GM23338 (cell line): ENCODE measurements around the gene HOTAIR. TPM values are rescaled to one million over a fixed set of nuclear protein-coding genes. Genes with fewer than 3 reads are reported as not detected.

Source experiments
- ATAC-seq: fragments of 200-7000 bp; cut with Tn5 transposase; 3 replicates; pipeline ENCODE4 v1.9.1; 2020
- DNase-seq: peaks from one replicate; pipeline ENCODE4 v3.0.0-alpha.2; 2015; ENCODE audit warnings: low spot score
- H2AFZ ChIP-seq: fragments of 200-600 bp; sonication (generic); 2 replicates; pipeline ENCODE4 v1.8.0; 2016; ENCODE audit warnings: antibody characterized with exemption, mild to moderate bottlenecking, moderate library complexity
- H3F3A ChIP-seq: fragments of 200-600 bp; sonication (generic); replicated peaks from 2 replicates; pipeline ENCODE4 v1.8.0; 2017; ENCODE audit warnings: antibody characterized with exemption, mixed run types, low read depth
- H3K27ac ChIP-seq: fragments of 200-600 bp; sonication (generic); 2 replicates; pipeline ENCODE4 v1.6.1; 2016; ENCODE audit warnings: low read depth
- H3K27me3 ChIP-seq: fragments of 200-600 bp; sonication (generic); 2 replicates; pipeline ENCODE4 v1.8.0; 2016; ENCODE audit warnings: mild to moderate bottlenecking, mixed run types, moderate library complexity; ENCODE audit not compliant: insufficient read depth
- H3K36me3 ChIP-seq: fragments of 200-600 bp; sonication (generic); 2 replicates; pipeline ENCODE4 v1.8.0; 2016; ENCODE audit warnings: mild to moderate bottlenecking; ENCODE audit not compliant: insufficient read depth
- H3K4me1 ChIP-seq: fragments of 200-600 bp; sonication (generic); 2 replicates; pipeline ENCODE4 v1.8.0; 2016; ENCODE audit warnings: mild to moderate bottlenecking, moderate library complexity; ENCODE audit not compliant: insufficient read depth
- H3K4me2 ChIP-seq: fragments of 200-600 bp; sonication (generic); 2 replicates; pipeline ENCODE4 v1.7.1; 2017; ENCODE audit warnings: mixed run types
- H3K4me3 ChIP-seq: fragments of 200-600 bp; sonication (generic); 2 replicates; pipeline ENCODE4 v1.6.1; 2016; ENCODE audit warnings: mixed run types
- H3K79me2 ChIP-seq: fragments of 200-600 bp; sonication (generic); replicated peaks from 2 replicates; pipeline ENCODE4 v1.8.0; 2017; ENCODE audit warnings: mild to moderate bottlenecking; ENCODE audit not compliant: insufficient read depth
- H3K9me2 ChIP-seq: fragments of 200-600 bp; sonication (generic); 2 replicates; pipeline ENCODE4 v1.8.0; 2017; ENCODE audit not compliant: insufficient read depth
- H4K20me1 ChIP-seq: fragments of 200-600 bp; sonication (generic); replicated peaks from 2 replicates; pipeline ENCODE4 v1.8.0; 2017; ENCODE audit warnings: mild to moderate bottlenecking; ENCODE audit not compliant: insufficient read depth
- H3K27ac Mint-ChIP-seq: 2 replicates; pipeline ENCODE4 v1.8.0; 2020; ENCODE audit warnings: inconsistent platforms, mild to moderate bottlenecking, moderate library complexity, mixed read lengths
- H3K27me3 Mint-ChIP-seq: 3 replicates; pipeline ENCODE4 v1.8.0; 2022; ENCODE audit warnings: low read depth, mild to moderate bottlenecking, moderate library complexity, mixed read lengths, inconsistent platforms; ENCODE audit not compliant: insufficient read depth, poor library complexity
- H3K36me3 Mint-ChIP-seq: 3 replicates; pipeline ENCODE4 v1.8.0; 2021; ENCODE audit warnings: low read depth, mild to moderate bottlenecking, inconsistent platforms, moderate library complexity, mixed read lengths
- H3K4me1 Mint-ChIP-seq: 3 replicates; pipeline ENCODE4 v1.8.0; 2020; ENCODE audit warnings: mild to moderate bottlenecking, inconsistent platforms, mixed read lengths
- H3K4me3 Mint-ChIP-seq: 3 replicates; pipeline ENCODE4 v1.8.0; 2021; ENCODE audit warnings: moderate library complexity, mild to moderate bottlenecking, inconsistent platforms, mixed read lengths
- H3K9me3 Mint-ChIP-seq: 3 replicates; pipeline ENCODE4 v1.8.0; 2020; ENCODE audit warnings: moderate library complexity, mild to moderate bottlenecking, inconsistent platforms, mixed read lengths
- CTCF ChIP-seq, 2 experiments: fragments of 200-600 bp in 1 of 2; sonication (generic) in 1 of 2; conservative IDR thresholded peaks; 2 replicates each; pipeline versions ENCODE4 v1.5.1 to v1.6.1; 2016 to 2017; ENCODE audit warnings: antibody characterized with exemption in 2 of 2, low read depth in 2 of 2, mild to moderate bottlenecking in 2 of 2, moderate library complexity in 1 of 2
- EZH2 ChIP-seq: fragments of 200-600 bp; sonication (generic); IDR thresholded peaks from one replicate; pipeline ENCODE4 v1.8.0; 2017; ENCODE audit warnings: antibody characterized with exemption, mild to moderate bottlenecking, low read depth; ENCODE audit not compliant: unreplicated experiment
- EZH2phosphoT487 ChIP-seq: fragments of 200-600 bp; sonication (generic); IDR thresholded peaks from one replicate; pipeline ENCODE4 v1.8.1; 2018; ENCODE audit warnings: antibody characterized with exemption; ENCODE audit not compliant: unreplicated experiment
- ZNF331 ChIP-seq: fragments of 250-450 bp; sonication (Bioruptor Pico); IDR thresholded peaks from 2 replicates; pipeline ENCODE4 v1.5.0; 2020; ENCODE audit warnings: low read depth, mild to moderate bottlenecking, moderate library complexity
- ZNF462 ChIP-seq: fragments of 250-450 bp; sonication (Bioruptor Pico); IDR thresholded peaks from 2 replicates; pipeline ENCODE4 v1.5.0; 2020; ENCODE audit warnings: mild to moderate bottlenecking, moderate library complexity
- polyA plus RNA-seq: library from polyadenylated mRNA; unstranded; fragments of >200 nt; fragmentation: Nextera tagmentation; extraction: Ambion mirVana; gene quantifications from 2 replicates; pipeline ENCODE4 v1.2.1, GENCODE V29; 2016
- total RNA-seq: library from RNA; depleted of rRNA; stranded (reverse); fragments of >200 nt; shearing (Covaris generic); gene quantifications from 2 replicates; pipeline ENCODE4 v1.2.3, GENCODE V29; 2014

The HOTAIR gene
- total and polyA plus RNA-seq, 2 experiments from 2014 or later = not detected

GRCh38 chr12:53951577-53952334 is 23.0 kb downstream of the HOTAIR start:
- H4K20me1 ChIP-seq = peaks cover 69% of the 10 kb centered on the region
- H3K4me3 ChIP-seq = no peak overlapping the region
- H3K27me3 Mint-ChIP-seq = peaks cover 98% of the 10 kb centered on the region
- H3K4me2 ChIP-seq = peak overlapping the region; percentile 6; the same call in 1 of the 2 replicates
- H3K9me3 Mint-ChIP-seq = peaks cover 6% of the 10 kb centered on the region; the same call in 2 of the 3 replicates
- no peak overlapping the region for H3K27ac ChIP-seq
- peaks cover 100% of the 10 kb centered on the region for H3K27me3 ChIP-seq
- H3K4me1 Mint-ChIP-seq = peaks cover 28% of the 10 kb centered on the region
- H3K79me2 ChIP-seq = no peaks in the 10 kb centered on the region
- TF ChIP-seq CTCF (conservative IDR thresholded peaks at IDR 0.05; ENCODE audit: low read depth in 2 of 2) (no peak), EZH2 (peak; percentile 83)
- peaks cover 52% of the 10 kb centered on the region for H3F3A ChIP-seq
- H3K4me3 Mint-ChIP-seq = no peak overlapping the region
- no peak overlapping the region for H3K27ac Mint-ChIP-seq
- no peaks in the 10 kb centered on the region for H3K36me3 ChIP-seq
- ATAC-seq (peak; percentile 3; the same call in 2 of the 3 replicates), DNase-seq (peak; percentile 70)
- peaks cover 3% of the 10 kb centered on the region; the same call in 1 of the 3 replicates for H3K36me3 Mint-ChIP-seq
- H3K9me2 ChIP-seq = no peaks in the 10 kb centered on the region
- H3K4me1 ChIP-seq = peaks cover 27% of the 10 kb centered on the region
- no peak overlapping the region for H2AFZ ChIP-seq

GRCh38 chr12:53950789-53951576 is 23.8 kb downstream of the HOTAIR start:
- Histone ChIP-seq H3F3A (peaks cover 52% of the 10 kb centered on the region), H2AFZ (no peak overlapping the region), H3K36me3 (no peaks in the 10 kb centered on the region), H3K27me3 (peaks cover 100% of the 10 kb centered on the region), H3K4me2 (peak overlapping the region; percentile 57), H4K20me1 (peaks cover 77% of the 10 kb centered on the region), H3K79me2 (no peaks in the 10 kb centered on the region), H3K9me2 (no peaks in the 10 kb centered on the region), H3K4me3 (no peak overlapping the region), H3K4me1 (peaks cover 34% of the 10 kb centered on the region), H3K27ac (no peak overlapping the region)
- Mint-ChIP-seq H3K4me3 (no peak overlapping the region), H3K27me3 (peaks cover 98% of the 10 kb centered on the region), H3K36me3 (peaks cover 3% of the 10 kb centered on the region; the same call in 1 of the 3 replicates), H3K9me3 (peaks cover 5% of the 10 kb centered on the region; the same call in 2 of the 3 replicates), H3K4me1 (peaks cover 25% of the 10 kb centered on the region), H3K27ac (no peak overlapping the region)
- no peak for DNase-seq
- no peak for TF ChIP-seq ZNF331
- peak; percentile 91 for TF ChIP-seq EZH2phosphoT487
- TF ChIP-seq EZH2 = peak; percentile 95
- no peak; the same call in 2 of the 3 replicates for ATAC-seq

GRCh38 chr12:53950437-53950773 is 24.3 kb downstream of the HOTAIR start:
- H4K20me1 ChIP-seq = peaks cover 78% of the 10 kb centered on the region
- peaks cover 98% of the 10 kb centered on the region for H3K27me3 Mint-ChIP-seq
- ATAC-seq = no peak

More at GRCh38 chr12:53950437-53950773, 24.3 kb downstream of the HOTAIR start:
- peaks cover 3% of the 10 kb centered on the region; the same call in 1 of the 3 replicates for H3K9me3 Mint-ChIP-seq
- DNase-seq = no peak
- H3K4me3 Mint-ChIP-seq = no peak overlapping the region
- Histone ChIP-seq H3K4me1 (peaks cover 31% of the 10 kb centered on the region), H3K27ac (no peak overlapping the region), H3K79me2 (no peaks in the 10 kb centered on the region), H3K4me2 (peak overlapping the region; percentile 69; the same call in 1 of the 2 replicates), H3K4me3 (peak overlapping the region; percentile 39; the same call in 1 of the 2 replicates), H3K27me3 (peaks cover 100% of the 10 kb centered on the region), H2AFZ (no peak overlapping the region), H3K9me2 (no peaks in the 10 kb centered on the region), H3F3A (peaks cover 52% of the 10 kb centered on the region), H3K36me3 (no peaks in the 10 kb centered on the region)
- no peak overlapping the region for H3K27ac Mint-ChIP-seq
- H3K36me3 Mint-ChIP-seq = peaks cover 3% of the 10 kb centered on the region; the same call in 1 of the 3 replicates
- H3K4me1 Mint-ChIP-seq = peaks cover 22% of the 10 kb centered on the region
- TF ChIP-seq EZH2 = peak; percentile 10
- no peak for TF ChIP-seq ZNF462 (CRISPR knock-in tag)
